Measurements from ENCODE around the gene HSPA14.
"Not testable (repeated sequence)": the region's sequence is repeated elsewhere in the genome, so short reads cannot be mapped to it uniquely, and the experiment has no call there.

The HSPA14 gene

DNA sequence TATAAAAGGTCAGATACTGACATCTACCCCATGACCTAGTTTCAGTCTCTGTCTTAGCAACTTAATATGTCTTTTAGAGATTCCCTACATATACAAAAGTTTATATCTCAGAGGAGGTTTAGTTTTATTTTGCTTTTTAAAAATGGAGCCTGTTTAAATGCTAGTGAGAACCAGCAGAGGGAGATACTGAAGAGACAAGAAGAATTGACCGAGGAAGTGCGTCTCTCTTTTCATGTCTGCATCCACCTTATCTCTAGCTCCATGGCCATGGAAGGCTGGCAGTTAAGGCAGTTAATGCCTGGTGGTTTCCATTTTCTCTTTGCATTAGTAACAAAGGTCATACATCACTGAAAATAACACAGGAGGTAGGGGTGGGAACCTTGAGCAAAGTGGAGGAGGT, 51.2 kb downstream of the HSPA14 start:
- DNase-seq (ENCODE audit: low read depth) = no peak

DNA sequence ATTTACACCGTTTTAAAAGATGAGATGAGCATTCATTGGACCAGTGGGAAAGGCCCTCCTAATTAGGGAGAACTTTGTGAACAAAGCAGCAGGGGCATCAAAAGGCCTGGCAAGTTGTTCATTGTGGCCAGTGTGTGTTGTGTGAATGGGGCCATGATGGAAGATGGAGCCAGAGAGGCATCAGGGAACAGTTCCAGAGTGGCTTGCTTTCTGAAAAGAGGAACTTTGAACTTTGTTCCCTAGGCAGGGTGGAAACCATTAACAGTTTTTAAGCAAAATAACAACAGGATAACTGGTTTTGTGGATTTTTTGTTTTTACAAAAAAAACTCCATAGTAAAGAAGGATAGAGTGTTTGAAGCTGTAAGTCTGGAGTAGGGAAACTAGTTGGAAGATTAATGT, 53.0 kb downstream of the HSPA14 start:
- DNase-seq (ENCODE audit: low read depth) = no peak

DNA sequence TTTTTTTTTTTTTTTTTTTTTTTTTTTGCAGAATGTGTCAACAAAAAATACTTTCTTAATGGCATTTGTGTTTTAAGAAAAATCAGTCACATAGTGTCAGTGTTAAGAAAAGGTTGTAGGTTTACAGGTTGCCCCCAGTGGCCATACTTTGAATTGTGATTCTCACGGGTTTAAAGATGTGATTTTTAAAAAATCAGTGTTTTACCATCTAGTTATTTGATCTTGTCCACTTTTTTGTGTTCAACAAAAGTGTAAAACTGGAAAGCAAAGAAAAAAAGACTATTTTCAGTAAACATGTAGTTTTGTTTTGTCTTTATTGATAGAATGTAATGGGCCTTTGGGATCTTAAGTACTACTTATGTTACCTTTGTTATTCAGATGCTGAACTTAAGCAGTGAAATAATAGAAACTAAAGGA, 66.2 kb downstream of the HSPA14 start:
- no peak for DNase-seq (ENCODE audit: low read depth)

DNA sequence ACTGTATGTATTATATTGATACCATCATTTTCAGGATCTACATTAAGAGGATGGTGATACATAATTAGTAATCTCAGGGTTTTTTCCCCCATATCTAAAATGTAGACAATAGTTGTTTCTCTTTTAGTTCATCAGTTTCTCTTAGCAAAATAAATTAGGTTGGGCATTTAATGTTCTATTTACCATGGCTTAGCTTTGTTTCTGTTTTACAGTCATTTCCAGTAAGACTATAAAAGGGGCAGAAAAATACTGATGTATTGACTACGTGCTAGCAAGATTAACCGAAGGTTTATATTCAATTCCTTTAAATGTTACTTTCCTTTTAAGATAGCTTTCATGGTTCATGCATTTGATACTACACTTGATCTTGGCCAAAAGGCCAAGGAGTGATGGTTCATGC, 66.8 kb downstream of the HSPA14 start:
- no peak for DNase-seq (ENCODE audit: low read depth)

DNA sequence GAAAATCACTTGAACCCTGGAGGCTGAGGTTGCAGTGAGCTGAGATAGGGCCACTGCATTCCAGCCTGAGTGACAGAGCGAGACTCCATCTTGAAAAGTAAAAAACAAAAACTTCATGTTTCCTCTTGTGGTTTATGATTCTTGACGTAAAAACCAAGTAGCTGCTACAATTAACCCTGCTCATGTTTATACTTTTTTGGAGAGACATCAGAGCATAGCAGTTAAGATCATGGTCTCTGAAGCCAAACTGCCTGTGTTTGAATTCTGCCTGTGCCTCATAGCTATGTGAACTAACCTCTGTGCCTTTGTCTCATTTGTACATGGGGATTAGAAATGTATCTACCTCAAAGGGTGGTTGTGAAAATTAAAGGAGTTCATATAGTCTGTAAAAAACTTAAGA, 67.8 kb downstream of the HSPA14 start:
- DNase-seq (ENCODE audit: low read depth) = no peak

DNA sequence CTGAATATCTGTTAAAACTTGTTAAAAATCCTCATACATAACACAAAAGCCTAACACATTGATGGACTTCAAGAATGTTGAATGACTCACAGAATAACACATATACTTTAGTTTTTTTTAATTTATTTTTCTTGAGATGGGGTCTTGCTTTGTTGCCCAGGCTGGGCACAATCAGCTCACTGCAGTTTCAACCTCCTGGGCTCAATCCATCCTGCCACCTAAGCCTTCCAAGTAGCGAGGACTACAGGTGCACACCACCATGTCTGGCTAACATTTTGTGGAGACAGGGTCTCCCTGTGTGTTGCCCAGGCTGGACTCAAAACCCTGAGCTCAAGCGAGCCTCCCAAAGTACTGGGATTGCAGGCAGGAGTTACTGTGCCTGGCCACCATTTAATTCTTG, 68.7 kb downstream of the HSPA14 start:
- no peak for DNase-seq (ENCODE audit: low read depth)

DNA sequence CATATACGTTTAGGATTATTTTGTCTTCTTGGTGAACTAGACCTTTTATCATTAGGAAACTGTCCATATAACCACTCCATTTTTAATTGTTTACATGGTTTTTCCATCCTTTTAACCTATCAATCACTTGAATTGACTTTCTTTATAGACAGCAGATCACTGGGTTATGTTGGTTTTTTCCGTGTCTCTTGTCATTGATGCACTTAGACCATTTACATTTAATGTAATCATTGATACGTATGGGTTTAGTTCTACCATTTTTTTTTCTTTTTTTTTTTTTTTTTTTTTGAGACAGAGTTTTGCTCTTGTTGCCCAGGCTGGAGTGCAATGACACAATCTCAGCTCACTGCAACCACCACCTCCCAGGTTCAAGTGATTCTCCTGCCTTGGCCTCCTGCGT, 69.5 kb downstream of the HSPA14 start:
- DNase-seq (ENCODE audit: low read depth) = not testable (repeated sequence)

DNA sequence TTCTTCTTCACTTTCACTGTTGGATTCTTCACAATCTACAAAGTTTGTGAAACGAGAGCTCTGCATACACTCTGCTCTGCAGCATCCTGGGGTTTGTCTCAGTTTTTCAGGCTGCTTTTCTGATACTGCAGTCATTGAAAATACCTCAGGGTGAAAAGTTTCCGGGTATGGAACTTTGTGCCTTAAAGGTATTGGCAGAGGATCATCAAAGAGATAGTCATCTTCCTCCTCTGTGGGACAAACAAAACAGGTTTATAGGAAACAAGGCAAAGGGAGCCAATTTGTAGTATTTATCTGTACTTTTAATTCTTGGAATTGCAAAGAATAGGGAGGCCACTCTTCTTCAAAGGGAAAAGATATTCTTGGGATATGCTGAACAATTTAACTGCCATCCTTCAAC, 71.0 kb downstream of the HSPA14 start:
- DNase-seq (ENCODE audit: low read depth) = no peak

DNA sequence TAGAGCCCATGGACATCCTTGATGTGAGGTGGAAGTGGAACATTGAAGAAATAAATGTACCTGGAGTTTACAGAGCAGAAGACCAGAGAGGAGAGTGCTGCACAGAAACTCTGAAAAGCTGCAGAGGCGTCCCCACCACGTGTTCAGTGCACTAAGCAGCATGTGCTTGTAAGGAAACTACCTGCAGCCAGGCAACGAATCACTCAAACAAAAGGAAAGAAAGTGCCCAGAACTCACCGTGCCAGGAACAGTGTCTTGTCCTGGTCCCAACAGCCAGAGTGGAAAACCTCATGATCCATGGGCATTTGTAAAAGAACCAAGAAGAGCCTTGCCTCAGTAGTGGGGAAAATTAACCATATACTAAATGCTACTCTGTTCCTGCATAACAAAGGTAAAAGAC, 72.8 kb downstream of the HSPA14 start:
- DNase-seq (ENCODE audit: low read depth) = no peak

DNA sequence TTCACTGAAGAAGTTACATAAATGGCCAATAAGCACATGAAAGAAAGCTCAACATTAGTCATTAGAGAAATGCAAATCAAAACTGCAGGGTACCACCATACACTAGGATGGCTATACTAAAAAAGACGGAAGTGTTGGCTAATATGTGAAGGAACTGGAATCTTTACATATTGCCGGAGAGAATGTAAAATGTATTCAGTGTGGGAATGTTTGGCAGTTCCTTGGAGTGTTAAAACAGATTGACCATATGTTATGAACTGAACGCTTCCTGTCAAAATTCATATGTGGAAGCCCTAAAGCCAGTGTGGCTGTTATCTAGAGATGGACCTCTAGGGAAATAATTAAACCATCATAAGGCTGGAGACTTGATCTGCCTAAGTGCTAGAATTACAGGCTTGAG, 73.7 kb downstream of the HSPA14 start:
- no peak for DNase-seq (ENCODE audit: low read depth)

DNA sequence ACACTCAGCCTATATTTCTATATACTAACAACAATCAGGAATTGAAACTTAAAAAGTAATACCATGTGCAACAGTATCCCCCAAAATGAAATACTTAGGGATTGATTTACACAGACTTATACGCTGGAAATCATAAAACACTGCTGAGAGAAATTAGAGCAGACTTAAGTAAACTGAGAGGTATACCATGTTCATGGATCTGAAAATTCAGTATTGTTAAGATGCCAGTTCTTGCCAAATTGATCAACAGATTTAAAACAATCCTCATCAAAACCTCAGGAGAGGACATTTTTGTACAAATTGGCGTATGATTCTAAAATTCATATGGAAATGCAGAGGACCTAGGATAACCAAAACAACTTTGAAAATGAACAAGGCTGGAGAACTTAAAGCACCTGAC, 78.5 kb downstream of the HSPA14 start:
- no peak for DNase-seq (ENCODE audit: low read depth)

DNA sequence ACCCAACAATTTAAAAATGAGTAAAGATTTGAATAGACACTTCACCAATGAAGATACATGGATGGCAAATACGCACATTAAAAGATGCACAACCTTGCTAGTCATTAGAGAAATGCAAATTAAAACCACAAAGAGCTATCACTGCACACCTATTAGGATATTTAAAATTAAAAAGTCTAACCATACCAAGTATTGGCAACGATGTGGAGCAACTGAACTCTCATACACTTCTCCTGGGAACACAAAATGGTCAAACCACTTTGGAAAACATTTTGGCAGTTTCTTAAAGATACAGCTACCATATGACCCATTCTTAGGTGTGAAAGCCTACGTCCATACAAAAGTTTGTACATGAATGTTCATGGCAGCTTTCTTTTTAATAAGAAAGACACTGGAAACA, 79.7 kb downstream of the HSPA14 start:
- no peak for DNase-seq (ENCODE audit: low read depth)

DNA sequence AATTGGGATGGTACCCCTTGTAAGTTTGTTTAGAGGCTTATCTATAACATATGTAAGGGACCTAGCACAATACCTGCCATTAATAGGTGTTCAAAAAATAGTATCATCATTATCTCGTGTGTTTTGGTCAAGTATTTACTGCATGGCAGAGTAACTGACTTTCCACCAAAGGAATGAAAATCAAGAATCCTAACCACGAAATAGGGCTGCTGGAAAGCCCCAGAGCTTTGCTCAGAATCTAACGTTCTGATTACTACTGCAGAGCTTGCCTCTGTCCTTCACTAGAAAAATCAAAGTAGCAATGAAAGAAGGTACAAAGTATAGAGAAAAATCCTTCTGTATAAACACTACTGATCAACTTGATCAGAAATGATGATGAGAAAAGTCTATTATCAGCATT, 80.9 kb downstream of the HSPA14 start:
- no peak for DNase-seq (ENCODE audit: low read depth)
